Endothelial cell of umbilical vein (primary cell): ENCODE data around the gene TSC22D1. TPM values are rescaled to one million over a fixed set of nuclear protein-coding genes. Genes with fewer than 3 reads are reported as not detected.

ENCODE experiments used
- BruUV-seq: library from RNA; stranded (reverse); fragments of 400-500 nt; replicated peaks from 2 replicates; lab custom pipeline; 2021; lab: Mats Ljungman, UMichigan
- CTCF ChIA-PET: fragments of 300-600, 350-600 bp; sonication (Branson Sonifier 250); formaldehyde crosslinking; loops from one replicate; lab custom pipeline; 2021; ENCODE audit warnings: antibody characterized with exemption, inconsistent platforms; lab: Charles Lee
- POLR2A ChIA-PET: fragments of 300-600, 350-600 bp; sonication (Branson Sonifier 250); formaldehyde crosslinking; loops from one replicate; lab custom pipeline; 2021; ENCODE audit warnings: antibody characterized with exemption, inconsistent platforms; lab: Charles Lee
- DNase-seq: peaks from one replicate; pipeline ENCODE4 v3.0.0-alpha.2; 2011; ENCODE audit warnings: low read depth, low spot score
- FAIRE-seq: peaks from 2 replicates; lab custom pipeline; 2011; peaks lifted over from hg19 to GRCh38; lab: Jason Lieb, UNC
- H2AFZ ChIP-seq: 2 replicates; pipeline ENCODE4 v1.6.0; 2012; ENCODE audit warnings: low read depth, low read length, control low read depth, inconsistent platforms
- H3K27ac ChIP-seq: 2 replicates; pipeline ENCODE4 v1.5.1; 2011; ENCODE audit warnings: low read depth, mild to moderate bottlenecking, control low read depth, low read length, moderate library complexity; ENCODE audit not compliant: insufficient read depth
- H3K27me3 ChIP-seq, 2 experiments: 2 replicates each; pipeline versions ENCODE4 v1.6.0 to v1.6.1; 2011; ENCODE audit warnings: low read length in 2 of 2, mixed read lengths in 1 of 2; ENCODE audit not compliant: control insufficient read depth in 2 of 2, insufficient read depth in 2 of 2
- H3K36me3 ChIP-seq, 2 experiments: 2 replicates in 1 of 2; 3 replicates in 1 of 2; pipeline ENCODE4 v1.5.1; 2011; ENCODE audit warnings: low read length in 2 of 2, mild to moderate bottlenecking in 1 of 2, moderate library complexity in 1 of 2; ENCODE audit not compliant: control insufficient read depth in 2 of 2, insufficient read depth in 2 of 2; ENCODE audit errors: extremely low read depth in 1 of 2
- H3K4me1 ChIP-seq: 3 replicates; pipeline ENCODE4 v1.5.1; 2011; ENCODE audit warnings: mild to moderate bottlenecking, low read length; ENCODE audit not compliant: control insufficient read depth, insufficient read depth; ENCODE audit errors: extremely low read depth
- H3K4me2 ChIP-seq: 2 replicates; pipeline ENCODE4 v1.6.1; 2011; ENCODE audit warnings: low read length, control low read depth, mixed read lengths; ENCODE audit not compliant: insufficient read depth
- H3K4me3 ChIP-seq, 3 experiments: fragments of 200-600 bp in 1 of 3; sonication (generic), shearing (Covaris generic) in 1 of 3; replicated peaks in 1 of 3; 2 replicates each; pipeline ENCODE4 v1.5.1; 2011 to 2016; ENCODE audit warnings: control low read depth in 3 of 3, low read length in 3 of 3, mild to moderate bottlenecking in 2 of 3, inconsistent platforms in 1 of 3, low read depth in 1 of 3, moderate library complexity in 1 of 3; ENCODE audit not compliant: insufficient read depth in 1 of 3
- H3K79me2 ChIP-seq: 2 replicates; pipeline ENCODE4 v1.6.0; 2012; ENCODE audit warnings: low read length, inconsistent platforms; ENCODE audit not compliant: control insufficient read depth, insufficient read depth
- H3K9ac ChIP-seq: replicated peaks from 2 replicates; pipeline ENCODE3; 2011; ENCODE audit warnings: low read length, control low read depth; ENCODE audit not compliant: insufficient read depth; ENCODE audit errors: extremely low read depth
- H3K9me1 ChIP-seq: replicated peaks from 3 replicates; pipeline ENCODE4 v1.6.0; 2011; ENCODE audit warnings: mild to moderate bottlenecking, low read length; ENCODE audit not compliant: control insufficient read depth, insufficient read depth; ENCODE audit errors: extremely low read depth
- H3K9me3 ChIP-seq: replicated peaks from 2 replicates; pipeline ENCODE4 v1.5.1; 2012; ENCODE audit warnings: low read length, inconsistent platforms; ENCODE audit not compliant: control insufficient read depth, insufficient read depth
- H4K20me1 ChIP-seq: replicated peaks from 2 replicates; pipeline ENCODE3; 2011; ENCODE audit warnings: mild to moderate bottlenecking, low read length; ENCODE audit not compliant: control insufficient read depth, insufficient read depth; ENCODE audit errors: extremely low read depth
- EZH2 ChIP-seq: IDR thresholded peaks from 2 replicates; pipeline ENCODE4 v1.6.1; 2012; ENCODE audit warnings: borderline replicate concordance, low read depth, mild to moderate bottlenecking, moderate library complexity, low read length, inconsistent platforms; ENCODE audit not compliant: severe bottlenecking
- FOS ChIP-seq: IDR thresholded peaks from 2 replicates; pipeline ENCODE4 v1.6.1; 2011; ENCODE audit warnings: mild to moderate bottlenecking, low read length, moderate library complexity, borderline replicate concordance; ENCODE audit not compliant: insufficient read depth
- GATA2 ChIP-seq: IDR thresholded peaks from 2 replicates; pipeline ENCODE4 v1.7.0; 2011; ENCODE audit warnings: low read depth, mild to moderate bottlenecking, moderate library complexity, mixed read lengths, low read length; ENCODE audit not compliant: insufficient read length, insufficient read depth
- JUN ChIP-seq: IDR thresholded peaks from 2 replicates; pipeline ENCODE4 v1.6.1; 2011; ENCODE audit warnings: borderline replicate concordance, low read depth; ENCODE audit not compliant: insufficient read length, insufficient read depth
- MYC ChIP-seq: IDR thresholded peaks from one replicate; pipeline ENCODE4 v1.6.1; 2011; ENCODE audit warnings: mild to moderate bottlenecking, low read depth, low read length
- POLR2A ChIP-seq: IDR thresholded peaks from 2 replicates; pipeline ENCODE4 v1.6.1; 2012; ENCODE audit warnings: low read depth, mild to moderate bottlenecking, control low read depth, low read length
- POLR2AphosphoS5 ChIP-seq: IDR thresholded peaks from 2 replicates; pipeline ENCODE4 v1.6.1; 2012; ENCODE audit warnings: low read depth, mild to moderate bottlenecking, control low read depth, low read length, moderate library complexity; ENCODE audit not compliant: insufficient read depth
- dilution Hi-C: fragments of 300-500 bp; cut with MboI; formaldehyde crosslinking; loops from one replicate; pipeline ENCODE4 v1.15.0; 2019; ENCODE audit warnings: low sequenced_read_pairs; ENCODE audit not compliant: extremely low pct_ligation_motif_present
- intact Hi-C: fragments of 100-400 bp; cut with micrococcal nuclease; formaldehyde crosslinking; loops from one replicate; pipeline ENCODE4 v1.10.0; 2022
- polyA plus RNA-seq, 4 experiments: library from polyadenylated mRNA; depleted of rRNA in 3 of 4; stranded (reverse) in 3 of 4; unstranded in 1 of 4; fragments of >200 nt; gene quantifications; 2 replicates each; pipeline versions ENCODE4 v1.2.1 to v1.2.3, GENCODE V29; 2011 to 2012; ENCODE audit warnings: missing spikeins in 1 of 4
- total RNA-seq: library from RNA; stranded (reverse); gene quantifications from 2 replicates; pipeline ENCODE4 v1.2.3, GENCODE V29; 2021
- TF ChIP-seq, protein P1 (sequence below), 2 donors: IDR thresholded peaks; 1 replicate in 1 of 2; 2 replicates in 1 of 2; pipeline ENCODE4 v1.5.1; 2011; ENCODE audit warnings: low read length in 2 of 2, mild to moderate bottlenecking in 2 of 2, moderate library complexity in 2 of 2, control low read depth in 1 of 2, inconsistent platforms in 1 of 2, low read depth in 1 of 2; ENCODE audit not compliant: insufficient read depth in 1 of 2; ENCODE audit errors: extremely low read depth in 1 of 2
- TF ChIP-seq, protein P2 (sequence below): IDR thresholded peaks from 2 replicates; pipeline ENCODE4 v1.6.1; 2011; ENCODE audit not compliant: insufficient read depth, insufficient read length

The TSC22D1 gene
- total and polyA plus RNA-seq, 2 donors (not counting 3 experiments of a cell fraction or from before 2014, with no cell fraction given) = 47.7 to 51.8 TPM

DNA sequence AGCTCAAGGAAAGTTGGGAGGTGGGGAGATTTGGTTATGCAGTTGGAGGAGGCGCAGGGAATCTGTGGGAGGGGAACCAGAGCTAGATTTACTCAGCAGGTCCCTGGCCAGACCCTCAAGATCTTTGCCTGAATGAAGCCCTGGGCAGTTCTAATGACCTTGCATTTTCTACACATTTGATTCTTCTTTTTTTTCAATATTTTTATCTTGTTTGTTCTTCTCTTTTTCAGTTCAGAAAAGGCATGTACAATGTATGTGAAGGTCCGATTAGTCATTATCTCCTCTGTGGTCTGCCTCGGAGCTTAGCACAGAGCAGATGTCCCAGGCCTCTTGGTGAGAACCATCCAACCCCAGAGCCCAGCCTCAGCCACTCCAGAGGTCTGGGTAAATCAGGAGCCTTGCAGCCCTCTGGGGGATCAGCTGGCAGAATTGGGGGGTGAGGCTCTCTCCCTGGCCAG is 178.3 kb downstream of the TSC22D1 start:
- CTCF ChIA-PET = interaction anchor here (0.7 kb wide), 1 partner anchor 10 kb away, joined by 3 read pairs; no protein-coding TSS in a partner anchor
- H3K4me2 ChIP-seq = no peak overlapping the region
- dilution Hi-C loops = no loop called here
- no peaks in the 10 kb centered on the region for H3K36me3 ChIP-seq
- no peaks in the 10 kb centered on the region for H3K79me2 ChIP-seq
- no peaks in the 10 kb centered on the region for H3K4me1 ChIP-seq
- TF ChIP-seq MYC = no peak
- no peak for TF ChIP-seq FOS
- TF ChIP-seq POLR2A = no peak
- no peak for TF ChIP-seq JUN
- TF ChIP-seq EZH2 = no peak
- no peak for TF ChIP-seq GATA2
- no peak for TF ChIP-seq POLR2AphosphoS5
- TF ChIP-seq, protein P1, sequence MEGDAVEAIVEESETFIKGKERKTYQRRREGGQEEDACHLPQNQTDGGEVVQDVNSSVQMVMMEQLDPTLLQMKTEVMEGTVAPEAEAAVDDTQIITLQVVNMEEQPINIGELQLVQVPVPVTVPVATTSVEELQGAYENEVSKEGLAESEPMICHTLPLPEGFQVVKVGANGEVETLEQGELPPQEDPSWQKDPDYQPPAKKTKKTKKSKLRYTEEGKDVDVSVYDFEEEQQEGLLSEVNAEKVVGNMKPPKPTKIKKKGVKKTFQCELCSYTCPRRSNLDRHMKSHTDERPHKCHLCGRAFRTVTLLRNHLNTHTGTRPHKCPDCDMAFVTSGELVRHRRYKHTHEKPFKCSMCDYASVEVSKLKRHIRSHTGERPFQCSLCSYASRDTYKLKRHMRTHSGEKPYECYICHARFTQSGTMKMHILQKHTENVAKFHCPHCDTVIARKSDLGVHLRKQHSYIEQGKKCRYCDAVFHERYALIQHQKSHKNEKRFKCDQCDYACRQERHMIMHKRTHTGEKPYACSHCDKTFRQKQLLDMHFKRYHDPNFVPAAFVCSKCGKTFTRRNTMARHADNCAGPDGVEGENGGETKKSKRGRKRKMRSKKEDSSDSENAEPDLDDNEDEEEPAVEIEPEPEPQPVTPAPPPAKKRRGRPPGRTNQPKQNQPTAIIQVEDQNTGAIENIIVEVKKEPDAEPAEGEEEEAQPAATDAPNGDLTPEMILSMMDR (IDR thresholded peaks at IDR 0.05; ENCODE audit: extremely low read depth in 1 of 2, insufficient read depth in 1 of 2, low read depth in 1 of 2, low read length in 2 of 2) = no peak
- TF ChIP-seq, protein P2, sequence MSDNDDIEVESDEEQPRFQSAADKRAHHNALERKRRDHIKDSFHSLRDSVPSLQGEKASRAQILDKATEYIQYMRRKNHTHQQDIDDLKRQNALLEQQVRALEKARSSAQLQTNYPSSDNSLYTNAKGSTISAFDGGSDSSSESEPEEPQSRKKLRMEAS = no peak
- peaks cover 0 to 3% of the 10 kb centered on the region in 2 experiments for H3K27me3 ChIP-seq
- no TSS peak for BruUV-seq
- no peaks in the 10 kb centered on the region for H4K20me1 ChIP-seq
- intact Hi-C loops = no loop called here
- no peaks in the 10 kb centered on the region for H3K9me1 ChIP-seq
- no peak overlapping the region for H2AFZ ChIP-seq
- H3K27ac ChIP-seq = no peak overlapping the region
- POLR2A ChIA-PET = no interaction called here
- no peak for FAIRE-seq
- H3K4me3 ChIP-seq = no peak overlapping the region
- H3K9me3 ChIP-seq = no peaks in the 10 kb centered on the region
- H3K9ac ChIP-seq = no peak overlapping the region
- DNase-seq = no peak
